GM23248 (cell line): ENCODE results near the gene SKIDA1. TPM values are rescaled to one million over a fixed set of nuclear protein-coding genes. Genes with fewer than 3 reads are reported as not detected.

Experiments used
- DNase-seq: peaks from one replicate; pipeline ENCODE4 v3.0.0-alpha.2; 2015
- H2AFZ ChIP-seq: fragments of 200-600 bp; sonication (generic); 2 replicates; pipeline ENCODE4 v1.6.1; 2016; ENCODE audit warnings: antibody characterized with exemption
- H3F3A ChIP-seq: fragments of 200-600 bp; sonication (generic); 2 replicates; pipeline ENCODE4 v1.6.1; 2016; ENCODE audit warnings: mild to moderate bottlenecking, antibody characterized with exemption, mixed run types; ENCODE audit not compliant: insufficient read depth
- H3K27ac ChIP-seq: fragments of 200-600 bp; sonication (generic); 2 replicates; pipeline ENCODE4 v1.5.1; 2016; ENCODE audit warnings: mild to moderate bottlenecking
- H3K27me3 ChIP-seq: fragments of 200-600 bp; sonication (generic); replicated peaks from 2 replicates; pipeline ENCODE4 v1.6.1; 2016; ENCODE audit warnings: mild to moderate bottlenecking; ENCODE audit not compliant: insufficient read depth
- H3K36me3 ChIP-seq: fragments of 200-600 bp; sonication (generic); 2 replicates; pipeline ENCODE4 v1.6.1; 2016; ENCODE audit warnings: low read depth, mild to moderate bottlenecking
- H3K4me1 ChIP-seq: fragments of 200-600 bp; sonication (generic); 2 replicates; pipeline ENCODE4 v1.6.1; 2016; ENCODE audit warnings: mild to moderate bottlenecking; ENCODE audit not compliant: insufficient read depth
- H3K4me2 ChIP-seq: fragments of 200-600 bp; sonication (generic); one replicate; pipeline ENCODE4 v1.6.1; 2016; ENCODE audit warnings: mild to moderate bottlenecking; ENCODE audit not compliant: unreplicated experiment
- H3K4me3 ChIP-seq: fragments of 200-600 bp; sonication (generic); 2 replicates; pipeline ENCODE4 v1.5.1; 2016; ENCODE audit warnings: mild to moderate bottlenecking
- H3K79me2 ChIP-seq: fragments of 200-600 bp; sonication (generic); 2 replicates; pipeline ENCODE4 v1.6.1; 2016; ENCODE audit warnings: mild to moderate bottlenecking; ENCODE audit not compliant: insufficient read depth
- H3K9ac ChIP-seq: fragments of 200-600 bp; sonication (generic); 2 replicates; pipeline ENCODE4 v1.6.1; 2016; ENCODE audit warnings: mild to moderate bottlenecking
- H3K9me2 ChIP-seq: fragments of 200-600 bp; sonication (generic); 2 replicates; pipeline ENCODE4 v1.6.1; 2016; ENCODE audit warnings: mixed run types, mild to moderate bottlenecking, moderate library complexity; ENCODE audit not compliant: insufficient read depth
- H3K9me3 ChIP-seq: fragments of 200-600 bp; sonication (generic); one replicate; pipeline ENCODE4 v1.6.1; 2017; ENCODE audit warnings: low read depth
- H4K20me1 ChIP-seq: fragments of 200-600 bp; sonication (generic); 2 replicates; pipeline ENCODE4 v1.6.0; 2016; ENCODE audit not compliant: insufficient read depth
- EZH2 ChIP-seq: fragments of 200-600 bp; sonication (generic); IDR thresholded peaks from 2 replicates; pipeline ENCODE4 v1.6.1; 2018; ENCODE audit warnings: antibody characterized with exemption, mild to moderate bottlenecking; ENCODE audit not compliant: insufficient read depth, poor library complexity, severe bottlenecking
- EZH2phosphoT487 ChIP-seq: fragments of 200-600 bp; sonication (generic); IDR thresholded peaks from 2 replicates; pipeline ENCODE4 v1.6.1; 2018; ENCODE audit warnings: antibody characterized with exemption, moderate library complexity, mild to moderate bottlenecking, low read depth; ENCODE audit not compliant: insufficient read depth
- WGBS, 2 experiments: methylation state at CpG; one replicate each; pipeline ENCODE4 v1.1.6; 2015 to 2017; ENCODE audit warnings: low lambda C conversion rate in 2 of 2, low coverage in 1 of 2; ENCODE audit errors: missing lambda C conversion rate in 2 of 2; 5-methylcytosine and 5-hydroxymethylcytosine counted together
- in situ Hi-C: fragments of 300-500 bp; cut with MboI; formaldehyde crosslinking; loops from 2 replicates; pipeline ENCODE4 v1.15.0; 2020
- polyA plus RNA-seq: library from polyadenylated mRNA; unstranded; fragments of >200 nt; fragmentation: Nextera tagmentation; extraction: Ambion mirVana; gene quantifications from 2 replicates; pipeline ENCODE4 v1.2.1, GENCODE V29; 2016
- total RNA-seq: library from RNA; depleted of rRNA; stranded (reverse); fragments of >200 nt; shearing (Covaris generic); gene quantifications from 2 replicates; pipeline ENCODE4 v1.2.3, GENCODE V29; 2014

SKIDA1 gene
- total and polyA plus RNA-seq, 2 experiments from 2014 or later, result 0.18 TPM; not detected in 1

DNA sequence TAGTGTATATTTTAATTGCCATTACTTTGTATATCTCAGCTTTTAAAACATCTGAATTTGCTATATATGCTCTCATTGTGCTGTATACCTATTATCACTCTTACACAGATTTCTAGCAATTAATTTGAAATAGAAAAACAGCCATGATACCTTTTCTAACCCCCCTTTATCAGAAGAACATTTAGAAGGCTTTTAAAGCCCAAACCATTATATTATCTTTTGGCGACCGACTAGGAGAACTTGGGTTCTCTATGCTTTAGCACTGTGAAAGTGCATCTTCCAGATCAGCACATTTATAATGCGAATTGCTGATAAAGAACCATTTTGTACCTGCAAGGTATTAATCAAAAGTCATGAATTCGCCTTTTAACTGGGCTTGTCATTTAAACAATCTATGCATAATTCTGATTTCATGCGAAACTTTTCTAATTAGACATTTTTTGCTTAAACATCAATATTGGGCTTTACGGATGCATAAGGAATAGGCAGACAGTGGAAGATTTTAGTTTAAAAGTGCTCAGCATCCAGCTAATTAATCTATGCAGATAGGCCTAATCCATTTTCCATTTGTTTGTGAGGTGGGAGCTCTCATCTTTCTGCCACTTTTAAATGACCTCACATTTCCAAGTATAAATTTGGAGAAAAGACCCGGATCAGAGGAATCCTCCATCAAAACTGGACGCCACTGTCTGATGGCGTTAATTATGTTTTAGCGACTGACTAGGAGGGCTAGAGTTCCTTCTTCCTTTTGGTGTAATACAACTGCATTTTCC is 7.4 kb upstream of the SKIDA1 start:
- peaks cover 16% of the 10 kb centered on the region for H3K4me1 ChIP-seq
- H3K79me2 ChIP-seq, result peaks cover 27% of the 10 kb centered on the region
- H3K9ac ChIP-seq, result peak overlapping the region; percentile 78
- peak overlapping the region; percentile 86 for H3K4me2 ChIP-seq
- H3K4me3 ChIP-seq, result peak overlapping the region; percentile 75
- peak overlapping the region; percentile 84 for H3K27ac ChIP-seq
- H3K9me2 ChIP-seq, result no peaks in the 10 kb centered on the region
- no peak for TF ChIP-seq EZH2phosphoT487
- TF ChIP-seq EZH2, result no peak
- no peaks in the 10 kb centered on the region for H3K9me3 ChIP-seq
- H3K27me3 ChIP-seq, result no peaks in the 10 kb centered on the region
- peak overlapping the region; percentile 90 for H2AFZ ChIP-seq
- H3K36me3 ChIP-seq, result no peaks in the 10 kb centered on the region; the same call in 1 of the 2 replicates
- in situ Hi-C loops, result loop anchor here (25.0 kb wide), 1 partner anchor 404 kb away; no protein-coding TSS in a partner anchor
- H3F3A ChIP-seq, result peaks cover 25% of the 10 kb centered on the region
- H4K20me1 ChIP-seq, result no peaks in the 10 kb centered on the region
- DNase-seq, result no peak
- WGBS, 2 experiments, result 29 to 33% methylated on average over 10 of the region's 10 CpGs

- Histone ChIP-seq H3K79me2 (peaks cover 10% of the 10 kb centered on the region), H3K9ac (no peak overlapping the region), H3K27me3 (no peaks in the 10 kb centered on the region), H3K9me2 (no peaks in the 10 kb centered on the region), H3F3A (peaks cover 33% of the 10 kb centered on the region), H3K36me3 (no peaks in the 10 kb centered on the region), H3K4me2 (no peak overlapping the region), H3K4me3 (no peak overlapping the region), H3K9me3 (no peaks in the 10 kb centered on the region), H4K20me1 (no peaks in the 10 kb centered on the region), H2AFZ (no peak overlapping the region), H3K27ac (no peak overlapping the region), H3K4me1 (peaks cover 16% of the 10 kb centered on the region)
- in situ Hi-C loops, result loop anchor here (25.0 kb wide), 1 partner anchor 406 kb away; no protein-coding TSS in a partner anchor
- DNase-seq, result peak; percentile 68
- TF ChIP-seq EZH2, result no peak
- TF ChIP-seq EZH2phosphoT487, result no peak
- WGBS, 2 experiments, result 52 to 63% methylated on average over 1 of the region's 1 CpG
Observed at GRCh38 chr10:21531164-21531563, 5.7 kb upstream of the SKIDA1 start.

DNA sequence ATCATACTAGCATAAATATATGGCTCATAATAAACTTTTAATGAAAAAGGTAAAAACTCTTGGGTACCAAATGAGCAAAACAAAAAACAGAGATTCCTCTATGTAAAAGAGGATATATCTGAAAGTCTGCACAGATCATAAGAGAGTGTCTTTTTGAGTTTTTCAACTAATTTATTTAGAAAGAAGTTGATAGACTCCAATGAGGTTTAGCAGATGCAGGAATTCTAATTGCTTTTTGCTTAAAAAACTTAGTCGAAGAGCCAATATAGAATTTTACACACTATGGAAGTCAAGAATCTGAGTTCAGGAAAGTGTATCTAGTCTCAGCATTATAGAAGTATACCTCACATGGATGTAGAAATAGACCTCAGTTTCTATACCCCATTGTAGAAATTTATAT is 5.2 kb upstream of the SKIDA1 start:
- H3K4me2 ChIP-seq, result no peak overlapping the region
- H4K20me1 ChIP-seq, result no peaks in the 10 kb centered on the region
- no peaks in the 10 kb centered on the region for H3K36me3 ChIP-seq
- H2AFZ ChIP-seq, result no peak overlapping the region
- TF ChIP-seq EZH2, result no peak
- no peak for TF ChIP-seq EZH2phosphoT487
- peaks cover 16% of the 10 kb centered on the region for H3K4me1 ChIP-seq
- in situ Hi-C loops, result loop anchor here (25.0 kb wide), 1 partner anchor 407 kb away; no protein-coding TSS in a partner anchor
- no peaks in the 10 kb centered on the region for H3K27me3 ChIP-seq
- no peak overlapping the region for H3K27ac ChIP-seq
- peaks cover 5% of the 10 kb centered on the region for H3K79me2 ChIP-seq
- H3K9ac ChIP-seq, result no peak overlapping the region
- no peak overlapping the region for H3K4me3 ChIP-seq
- no peak for DNase-seq
- WGBS, 2 experiments, result 40 to 53% methylated on average over 1 of the region's 1 CpG
- no peaks in the 10 kb centered on the region for H3K9me3 ChIP-seq
- peaks cover 31% of the 10 kb centered on the region for H3F3A ChIP-seq
- no peaks in the 10 kb centered on the region for H3K9me2 ChIP-seq

DNA sequence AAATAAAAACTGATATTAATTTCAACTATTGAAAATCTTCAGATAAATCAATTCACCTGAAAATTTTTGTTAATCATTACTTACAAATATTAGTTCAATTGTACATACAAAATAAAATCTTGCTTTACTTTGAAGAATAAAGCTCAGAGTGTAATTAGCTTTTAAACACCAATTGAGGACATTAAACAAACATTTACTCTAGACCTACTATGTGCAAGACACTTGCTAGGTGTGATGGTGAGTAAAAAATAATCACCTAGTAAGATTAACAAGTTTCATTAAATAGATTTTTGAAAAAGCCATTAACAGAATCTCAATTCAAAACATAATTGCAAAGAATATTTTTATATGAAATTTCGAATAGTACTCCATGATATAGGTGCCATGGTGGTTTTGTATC is 4.7 kb upstream of the SKIDA1 start:
- H3K79me2 ChIP-seq, result peaks cover under 1% of the 10 kb centered on the region; the same call in 1 of the 2 replicates

More for the DNA sequence above, 4.7 kb upstream of the SKIDA1 start:
- no peaks in the 10 kb centered on the region for H3K36me3 ChIP-seq
- no peak overlapping the region for H2AFZ ChIP-seq
- no peaks in the 10 kb centered on the region for H3K27me3 ChIP-seq
- DNase-seq, result no peak
- H3K9me3 ChIP-seq, result no peaks in the 10 kb centered on the region
- no peak overlapping the region for H3K4me2 ChIP-seq
- no peak overlapping the region for H3K9ac ChIP-seq
- H3F3A ChIP-seq, result peaks cover 30% of the 10 kb centered on the region
- no peak overlapping the region for H3K27ac ChIP-seq
- WGBS, 2 experiments, result 66 to 71% methylated on average over 1 of the region's 1 CpG
- TF ChIP-seq EZH2, result no peak
- no peak for TF ChIP-seq EZH2phosphoT487
- in situ Hi-C loops, result loop anchor here (25.0 kb wide), 1 partner anchor 407 kb away; no protein-coding TSS in a partner anchor
- H3K9me2 ChIP-seq, result no peaks in the 10 kb centered on the region
- H3K4me3 ChIP-seq, result no peak overlapping the region
- no peaks in the 10 kb centered on the region for H4K20me1 ChIP-seq
- H3K4me1 ChIP-seq, result peaks cover 16% of the 10 kb centered on the region
